Uterus (tissue), 2 donors: ENCODE measurements around the gene KCNQ1.

Experiments used
- POLR2A ChIP-seq, 2 donors: fragments of 450-650 bp; IDR thresholded peaks; one replicate each; pipeline ENCODE4 v1.6.1; 2016; ENCODE audit warnings: antibody characterized with exemption in 2 of 2, mild to moderate bottlenecking in 1 of 2, moderate library complexity in 1 of 2
- TF ChIP-seq, protein P1 (sequence below), 4 experiments: fragments of 200-600 bp in 2 of 4; fragments of 450-650 bp in 2 of 4; sonication (generic) in 2 of 4; IDR thresholded peaks; one replicate each; pipeline ENCODE4 v1.5.1; 2016 to 2019; ENCODE audit warnings: antibody characterized with exemption in 4 of 4, mild to moderate bottlenecking in 2 of 4, moderate library complexity in 1 of 4

- TF ChIP-seq, protein P1, sequence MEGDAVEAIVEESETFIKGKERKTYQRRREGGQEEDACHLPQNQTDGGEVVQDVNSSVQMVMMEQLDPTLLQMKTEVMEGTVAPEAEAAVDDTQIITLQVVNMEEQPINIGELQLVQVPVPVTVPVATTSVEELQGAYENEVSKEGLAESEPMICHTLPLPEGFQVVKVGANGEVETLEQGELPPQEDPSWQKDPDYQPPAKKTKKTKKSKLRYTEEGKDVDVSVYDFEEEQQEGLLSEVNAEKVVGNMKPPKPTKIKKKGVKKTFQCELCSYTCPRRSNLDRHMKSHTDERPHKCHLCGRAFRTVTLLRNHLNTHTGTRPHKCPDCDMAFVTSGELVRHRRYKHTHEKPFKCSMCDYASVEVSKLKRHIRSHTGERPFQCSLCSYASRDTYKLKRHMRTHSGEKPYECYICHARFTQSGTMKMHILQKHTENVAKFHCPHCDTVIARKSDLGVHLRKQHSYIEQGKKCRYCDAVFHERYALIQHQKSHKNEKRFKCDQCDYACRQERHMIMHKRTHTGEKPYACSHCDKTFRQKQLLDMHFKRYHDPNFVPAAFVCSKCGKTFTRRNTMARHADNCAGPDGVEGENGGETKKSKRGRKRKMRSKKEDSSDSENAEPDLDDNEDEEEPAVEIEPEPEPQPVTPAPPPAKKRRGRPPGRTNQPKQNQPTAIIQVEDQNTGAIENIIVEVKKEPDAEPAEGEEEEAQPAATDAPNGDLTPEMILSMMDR (IDR thresholded peaks at IDR 0.05), result no peak
- no peak for TF ChIP-seq POLR2A (IDR thresholded peaks at IDR 0.05)
Observed at GRCh38 chr11:2406451-2406850, 38.4 kb upstream of the KCNQ1 start.
